BLaER1 (cell line): ENCODE measurements around the gene CUBN.

Source experiments
- H3K27ac ChIP-seq: shearing (Covaris generic); formaldehyde crosslinking; 2 replicates; pipeline ENCODE4 v1.8.1; 2022
- H3K27me3 ChIP-seq: shearing (Covaris generic); formaldehyde crosslinking; 2 replicates; pipeline ENCODE4 v1.8.1; 2022
- H3K36me3 ChIP-seq: shearing (Covaris generic); formaldehyde crosslinking; 2 replicates; pipeline ENCODE4 v1.8.1; 2022
- H3K4me1 ChIP-seq: shearing (Covaris generic); formaldehyde crosslinking; 2 replicates; pipeline ENCODE4 v1.8.1; 2022
- H3K4me2 ChIP-seq: shearing (Covaris generic); formaldehyde crosslinking; 2 replicates; pipeline ENCODE4 v1.8.1; 2022
- H3K4me3 ChIP-seq: shearing (Covaris generic); formaldehyde crosslinking; 2 replicates; pipeline ENCODE4 v1.8.1; 2022
- H3K9ac ChIP-seq: shearing (Covaris generic); formaldehyde crosslinking; 2 replicates; pipeline ENCODE4 v1.8.1; 2022
- H3K9me3 ChIP-seq: shearing (Covaris generic); formaldehyde crosslinking; 2 replicates; pipeline ENCODE4 v1.8.1; 2022
- H4K20me1 ChIP-seq: shearing (Covaris generic); formaldehyde crosslinking; 2 replicates; pipeline ENCODE4 v1.8.1; 2022
- Cebpa-rat ChIP-seq: shearing (Covaris generic); IDR thresholded peaks from 2 replicates; pipeline ENCODE4 v1.8.1; 2022

CUBN gene

GRCh38 chr10:16792675-16793074 is 336.9 kb downstream of the CUBN start:
- Histone ChIP-seq H3K27ac (no peak overlapping the region), H3K36me3 (peaks cover 37% of the 10 kb centered on the region), H4K20me1 (0 out of 2 replicates have a peak, but pooled peaks cover 13% of the 10 kb centered on the region), H3K27me3 (no peaks in the 10 kb centered on the region), H3K9me3 (0 out of 2 replicates have a peak, but pooled peaks cover 5% of the 10 kb centered on the region), H3K9ac (no peak overlapping the region), H3K4me2 (no peak overlapping the region), H3K4me1 (no peaks in the 10 kb centered on the region), H3K4me3 (no peak overlapping the region)
- TF ChIP-seq Cebpa-rat, result no peak

GRCh38 chr10:16789765-16790164 is 339.8 kb downstream of the CUBN start:
- TF ChIP-seq Cebpa-rat, result no peak

GRCh38 chr10:16789261-16789660 is 340.4 kb downstream of the CUBN start:
- peaks cover 13% of the 10 kb centered on the region for H3K9me3 ChIP-seq
- H3K4me2 ChIP-seq, result no peak overlapping the region
- no peak for TF ChIP-seq Cebpa-rat
- H4K20me1 ChIP-seq, result no peaks in the 10 kb centered on the region
- H3K9ac ChIP-seq, result no peak overlapping the region
- no peak overlapping the region for H3K27ac ChIP-seq
- H3K27me3 ChIP-seq, result no peaks in the 10 kb centered on the region
- peaks cover 50% of the 10 kb centered on the region for H3K36me3 ChIP-seq
- H3K4me1 ChIP-seq, result no peaks in the 10 kb centered on the region
- no peak overlapping the region for H3K4me3 ChIP-seq

More at GRCh38 chr10:16789765-16790164, 339.8 kb downstream of the CUBN start:
- Histone ChIP-seq H3K4me3 (no peak overlapping the region), H3K27ac (no peak overlapping the region), H3K9ac (no peak overlapping the region), H3K27me3 (no peaks in the 10 kb centered on the region), H4K20me1 (no peaks in the 10 kb centered on the region), H3K4me1 (no peaks in the 10 kb centered on the region), H3K9me3 (peaks cover 8% of the 10 kb centered on the region), H3K36me3 (peaks cover 45% of the 10 kb centered on the region), H3K4me2 (no peak overlapping the region)

GRCh38 chr10:16788778-16789177 is 340.8 kb downstream of the CUBN start:
- H4K20me1 ChIP-seq, result no peaks in the 10 kb centered on the region
- no peaks in the 10 kb centered on the region for H3K4me1 ChIP-seq
- H3K9ac ChIP-seq, result no peak overlapping the region
- no peak overlapping the region for H3K27ac ChIP-seq
- H3K27me3 ChIP-seq, result no peaks in the 10 kb centered on the region
- peaks cover 49% of the 10 kb centered on the region for H3K36me3 ChIP-seq
- peaks cover 13% of the 10 kb centered on the region for H3K9me3 ChIP-seq
- H3K4me3 ChIP-seq, result no peak overlapping the region
- no peak for TF ChIP-seq Cebpa-rat
- no peak overlapping the region for H3K4me2 ChIP-seq

GRCh38 chr10:16788125-16788524 is 341.5 kb downstream of the CUBN start:
- no peak overlapping the region for H3K27ac ChIP-seq
- H3K36me3 ChIP-seq, result peaks cover 45% of the 10 kb centered on the region
- no peak overlapping the region for H3K4me2 ChIP-seq
- TF ChIP-seq Cebpa-rat, result no peak
- H3K9me3 ChIP-seq, result peaks cover 13% of the 10 kb centered on the region
- H3K27me3 ChIP-seq, result no peaks in the 10 kb centered on the region
- no peaks in the 10 kb centered on the region for H3K4me1 ChIP-seq
- no peak overlapping the region for H3K4me3 ChIP-seq
- no peak overlapping the region for H3K9ac ChIP-seq
- no peaks in the 10 kb centered on the region for H4K20me1 ChIP-seq

GRCh38 chr10:16787361-16787791 is 342.2 kb downstream of the CUBN start:
- Histone ChIP-seq H3K9ac (no peak overlapping the region), H3K27me3 (no peaks in the 10 kb centered on the region), H3K4me1 (no peaks in the 10 kb centered on the region), H3K36me3 (peaks cover 41% of the 10 kb centered on the region), H3K4me3 (no peak overlapping the region), H3K27ac (no peak overlapping the region), H4K20me1 (no peaks in the 10 kb centered on the region), H3K9me3 (peaks cover 11% of the 10 kb centered on the region), H3K4me2 (no peak overlapping the region)
- TF ChIP-seq Cebpa-rat, result no peak

- no peak overlapping the region for H3K9ac ChIP-seq
- no peak overlapping the region for H3K27ac ChIP-seq
- no peak overlapping the region for H3K4me3 ChIP-seq
- TF ChIP-seq Cebpa-rat, result no peak
- no peaks in the 10 kb centered on the region for H3K27me3 ChIP-seq
- H3K4me2 ChIP-seq, result no peak overlapping the region
- H3K36me3 ChIP-seq, result peaks cover 32% of the 10 kb centered on the region
- H3K4me1 ChIP-seq, result peaks cover 9% of the 10 kb centered on the region
- H4K20me1 ChIP-seq, result no peaks in the 10 kb centered on the region
- H3K9me3 ChIP-seq, result peaks cover 8% of the 10 kb centered on the region
Measured at GRCh38 chr10:16780338-16780880, 349.2 kb downstream of the CUBN start.

- peaks cover 26% of the 10 kb centered on the region for H3K36me3 ChIP-seq
Measured at GRCh38 chr10:16779384-16779915, 350.2 kb downstream of the CUBN start.

GRCh38 chr10:16777473-16778370 is 351.9 kb downstream of the CUBN start:
- TF ChIP-seq Cebpa-rat, result no peak
- Histone ChIP-seq H3K27ac (no peak overlapping the region), H3K27me3 (no peaks in the 10 kb centered on the region), H4K20me1 (no peaks in the 10 kb centered on the region), H3K4me3 (no peak overlapping the region), H3K4me2 (0 out of 2 replicates have a peak overlapping the region, but pooled peaks have one; percentile 10), H3K9me3 (no peaks in the 10 kb centered on the region), H3K9ac (0 out of 2 replicates have a peak overlapping the region, but pooled peaks have one; percentile 11), H3K36me3 (peaks cover 21% of the 10 kb centered on the region; the same call in 1 of the 2 replicates), H3K4me1 (peaks cover 9% of the 10 kb centered on the region)

More at GRCh38 chr10:16779384-16779915, 350.2 kb downstream of the CUBN start:
- Histone ChIP-seq H3K4me1 (peaks cover 9% of the 10 kb centered on the region), H3K27me3 (no peaks in the 10 kb centered on the region), H3K4me2 (peak overlapping the region; percentile 3), H3K9me3 (peaks cover 1% of the 10 kb centered on the region; the same call in 1 of the 2 replicates), H3K9ac (no peak overlapping the region), H4K20me1 (no peaks in the 10 kb centered on the region), H3K27ac (no peak overlapping the region), H3K4me3 (no peak overlapping the region)
- no peak for TF ChIP-seq Cebpa-rat

GRCh38 chr10:16776896-16777295 is 352.7 kb downstream of the CUBN start:
- H4K20me1 ChIP-seq, result no peaks in the 10 kb centered on the region
- peaks cover 9% of the 10 kb centered on the region for H3K4me1 ChIP-seq
- no peak overlapping the region for H3K4me2 ChIP-seq
- H3K36me3 ChIP-seq, result 0 out of 2 replicates have a peak, but pooled peaks cover 17% of the 10 kb centered on the region
- no peaks in the 10 kb centered on the region for H3K27me3 ChIP-seq
- no peak overlapping the region for H3K9ac ChIP-seq
- no peak for TF ChIP-seq Cebpa-rat
- H3K9me3 ChIP-seq, result no peaks in the 10 kb centered on the region
- no peak overlapping the region for H3K27ac ChIP-seq
- H3K4me3 ChIP-seq, result no peak overlapping the region
